ENCODE data around the gene OGFOD1. TPM values are rescaled to one million over a fixed set of nuclear protein-coding genes. Genes with fewer than 3 reads are reported as not detected.

Gene OGFOD1
- total RNA-seq, 1 experiment from 2014 or later = 121 TPM

DNA sequence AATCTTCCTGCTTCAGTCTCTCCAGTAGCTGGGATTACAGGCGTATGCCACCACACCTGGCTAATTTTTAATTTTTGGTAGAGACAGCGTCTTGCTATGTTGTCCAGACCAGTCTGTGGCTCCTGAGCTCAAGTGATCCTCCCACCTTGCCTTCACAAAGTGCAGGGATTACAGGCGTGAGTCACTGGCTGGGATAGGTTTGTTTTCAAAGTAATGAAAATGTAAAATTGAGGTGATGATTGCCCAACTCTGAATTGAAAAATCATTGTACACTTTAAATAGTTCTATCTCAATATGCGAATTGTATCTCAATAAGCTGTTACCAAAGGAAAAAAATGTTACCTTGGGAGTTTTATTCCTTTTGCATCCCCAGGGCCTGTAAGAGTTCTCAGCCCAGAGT, 24.8 kb upstream of the OGFOD1 start:
- no peak for DNase-seq (ENCODE audit: low read depth)

DNA sequence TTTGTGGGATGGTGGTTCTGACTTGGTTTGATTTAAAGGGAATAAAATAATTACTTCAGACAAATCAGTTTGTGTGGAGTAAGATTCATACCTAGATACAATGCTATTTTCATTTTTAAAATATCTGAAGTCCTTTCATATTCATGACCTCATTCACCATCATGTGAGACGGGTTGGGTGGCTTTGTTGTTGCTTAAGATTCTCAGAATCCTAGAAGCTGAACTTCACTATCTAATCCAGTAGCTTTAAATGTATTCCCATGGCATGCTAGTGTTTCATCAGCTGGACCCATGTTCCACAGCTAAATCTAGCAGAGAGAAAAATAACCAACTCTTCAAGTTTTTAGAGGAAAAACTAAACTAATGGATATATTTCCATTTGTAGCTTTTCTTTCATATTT, 23.3 kb upstream of the OGFOD1 start:
- DNase-seq (ENCODE audit: low read depth) = no peak

DNA sequence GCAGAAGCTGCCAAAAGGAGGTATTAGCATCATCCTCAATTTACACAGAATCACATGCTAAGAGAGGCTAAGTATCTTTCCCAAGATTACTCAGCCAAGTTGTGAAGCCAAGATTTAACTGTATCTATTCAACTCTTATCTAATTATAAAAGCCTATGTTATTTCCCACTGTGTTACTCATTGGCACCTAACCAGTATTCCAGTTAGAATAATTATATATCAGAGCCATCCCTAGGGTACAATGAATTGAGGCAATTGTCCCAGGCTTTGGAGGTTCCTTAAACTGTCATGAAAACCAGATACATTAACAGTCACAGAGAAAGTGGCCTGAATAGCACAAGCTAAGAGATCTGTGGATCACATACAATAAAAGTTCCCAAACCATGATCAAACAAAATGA, 15.1 kb upstream of the OGFOD1 start:
- no peak for DNase-seq (ENCODE audit: low read depth)

GRCh38 chr16:56438038-56438437, 13.3 kb upstream of the OGFOD1 start:
- DNase-seq (ENCODE audit: low read depth) = no peak

- DNase-seq (ENCODE audit: low read depth) = no peak
These were observed 4.1 kb upstream of the OGFOD1 start for GRCh38 chr16:56447286-56447685.

DNA sequence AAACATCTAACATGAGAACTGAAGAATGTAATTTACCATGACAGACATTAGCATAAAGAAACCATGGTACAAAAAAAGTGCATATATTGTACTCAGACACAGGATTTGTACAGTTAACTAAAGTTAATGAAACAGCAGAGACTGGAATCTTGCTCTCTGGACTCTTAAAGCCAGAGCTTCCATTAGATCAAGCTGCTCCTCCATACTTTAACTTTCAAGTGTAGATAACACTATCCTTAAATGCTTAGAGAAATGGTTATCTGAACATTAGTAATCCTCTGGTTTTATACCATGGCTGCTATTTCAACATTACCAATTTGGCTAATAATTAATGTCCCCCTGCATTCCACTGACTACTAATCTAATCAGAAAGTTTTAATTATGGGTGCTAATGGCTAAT, 3.3 kb upstream of the OGFOD1 start:
- DNase-seq (ENCODE audit: low read depth) = no peak

DNA sequence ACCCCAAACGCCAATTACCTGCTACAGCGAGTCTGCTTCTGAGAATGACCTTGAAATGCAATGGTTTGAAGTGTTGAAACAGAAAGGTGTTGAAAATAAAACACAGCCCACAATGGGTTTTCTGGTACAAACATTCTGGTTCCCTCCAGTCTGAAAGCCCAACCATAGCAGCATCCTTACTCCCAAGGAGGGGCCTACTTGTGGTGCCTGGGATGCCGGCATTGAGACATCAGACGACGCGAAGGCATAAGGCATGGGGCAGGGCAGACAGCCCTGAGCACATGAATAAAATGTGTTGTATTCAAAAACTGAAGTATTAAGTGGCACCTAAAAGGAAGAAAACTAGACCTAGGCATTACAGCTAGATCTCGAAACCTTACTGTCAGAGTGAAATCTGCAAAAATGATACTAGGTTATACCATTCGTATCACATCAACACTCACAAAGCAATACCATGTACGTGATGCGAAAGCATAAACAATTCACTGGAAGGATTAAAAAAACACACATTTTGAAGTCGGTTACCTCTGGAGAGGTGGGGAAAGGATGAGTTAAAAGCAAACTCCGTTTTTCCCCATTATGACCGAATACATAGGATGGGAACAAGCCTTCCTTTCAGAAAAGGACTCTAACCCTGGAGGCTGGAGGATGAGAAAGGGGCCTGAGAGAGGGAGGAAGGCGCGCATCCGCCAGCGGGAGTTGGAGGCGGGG, 924 bp upstream of the OGFOD1 start:
- DNase-seq (ENCODE audit: low read depth) = no peak

DNA sequence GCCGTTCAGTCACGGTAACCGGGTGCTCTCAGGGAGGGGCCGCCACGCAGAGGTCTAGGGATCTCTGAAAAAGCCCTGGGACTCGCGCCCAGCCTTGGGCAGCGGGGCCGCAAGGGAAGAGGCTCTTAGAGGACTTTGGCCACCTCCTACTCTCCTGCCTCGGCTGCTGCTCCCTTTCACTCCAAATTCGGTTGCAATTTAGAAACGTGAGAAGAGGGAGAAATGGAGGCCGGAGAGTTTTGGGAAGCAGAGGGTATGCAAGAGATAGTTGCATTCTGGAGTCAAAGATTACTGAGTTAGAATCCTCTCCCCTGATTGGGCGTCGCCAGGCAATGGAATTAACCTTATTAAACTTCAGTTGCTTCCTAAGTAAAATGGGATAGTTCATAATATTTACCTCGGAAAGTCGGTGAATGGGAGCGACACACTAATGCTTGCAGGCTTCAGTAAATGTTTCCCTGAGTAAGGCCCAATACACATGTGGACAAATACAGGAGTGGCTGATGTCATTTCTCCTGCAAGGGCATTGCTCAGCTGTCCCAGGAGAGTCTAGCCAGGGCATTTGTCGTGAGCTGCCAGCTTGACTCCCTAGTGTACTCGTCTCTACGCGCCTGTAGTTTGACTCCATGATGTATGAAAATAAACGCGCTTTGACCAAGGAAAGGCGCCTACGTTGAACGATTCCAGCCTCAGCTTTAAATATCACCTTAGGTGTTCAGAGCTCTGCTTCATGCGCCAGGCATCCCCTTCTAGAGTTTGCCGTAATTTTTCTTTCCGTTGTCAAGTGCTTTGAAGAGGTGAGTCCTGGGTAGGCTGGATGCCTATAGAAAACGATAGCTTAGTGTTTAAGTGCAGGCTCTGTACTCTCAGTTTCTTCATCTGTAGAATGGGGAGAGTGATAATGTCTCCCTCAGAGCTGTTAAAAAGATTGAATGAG, 667 bp downstream of the OGFOD1 start:
- no peak for DNase-seq (ENCODE audit: low read depth)

DNA sequence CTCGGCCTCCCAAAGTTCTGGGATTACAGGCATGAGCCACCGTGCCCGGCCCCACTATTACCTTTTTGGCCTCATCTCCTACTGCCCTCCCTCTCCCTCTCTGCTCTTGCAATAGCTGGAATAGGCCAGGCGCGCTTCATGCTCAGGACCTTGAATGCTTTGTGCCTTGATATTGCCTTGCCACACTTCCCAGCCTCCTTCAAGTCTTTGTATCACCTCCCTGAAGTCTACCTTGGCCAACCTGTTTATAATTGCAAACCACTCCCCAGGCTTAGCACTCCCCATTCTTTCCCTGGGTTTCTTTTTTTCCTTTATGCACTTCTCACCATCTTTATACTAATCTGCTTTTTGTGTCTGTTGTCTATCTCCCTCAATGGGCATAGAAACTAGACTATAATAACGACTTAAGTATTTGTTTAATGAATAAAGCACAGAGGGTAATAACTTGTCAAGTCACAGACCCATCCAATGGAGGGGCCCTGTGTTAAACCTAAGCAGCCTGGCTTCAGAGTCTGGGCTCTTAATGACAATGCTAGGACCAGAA, 6.6 kb downstream of the OGFOD1 start:
- no peak for DNase-seq (ENCODE audit: low read depth)

GRCh38 chr16:56460101-56460500, 8.7 kb downstream of the OGFOD1 start:
- no peak for DNase-seq (ENCODE audit: low read depth)

DNA sequence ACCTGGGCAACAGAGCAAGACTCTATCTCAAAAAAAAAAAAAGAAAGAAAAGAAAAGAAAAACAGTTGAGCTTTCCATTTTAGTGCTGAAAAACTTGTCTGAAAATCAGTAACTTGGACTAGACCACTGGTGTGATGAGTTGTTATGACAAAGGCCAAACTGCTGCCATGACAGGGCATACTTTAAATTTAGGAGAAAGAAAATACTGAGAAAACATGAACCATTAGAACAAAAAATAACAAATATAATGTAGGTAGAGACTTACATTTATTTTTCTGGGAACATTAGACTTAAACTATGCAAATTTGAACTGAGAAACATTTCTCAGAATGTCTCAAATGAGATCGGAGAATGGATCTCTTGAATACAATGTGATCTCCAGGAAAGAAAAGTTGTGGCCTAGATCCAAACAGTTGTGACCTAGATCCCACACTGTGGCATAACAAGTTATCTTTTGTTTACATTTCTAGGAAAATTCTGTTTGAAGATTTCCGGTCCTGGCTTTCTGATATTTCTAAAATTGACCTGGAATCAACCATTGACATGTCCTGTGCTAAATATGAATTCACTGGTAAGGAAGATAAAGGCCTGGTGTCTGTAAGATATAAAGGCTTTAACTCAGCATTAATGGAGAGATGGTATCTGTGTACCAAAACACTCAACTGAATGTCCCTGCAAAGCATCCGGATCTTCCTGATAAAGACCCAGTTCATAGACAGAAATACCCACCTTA, 10.9 kb downstream of the OGFOD1 start:
- DNase-seq (ENCODE audit: low read depth) = no peak

GRCh38 chr16:56463153-56463552, 11.8 kb downstream of the OGFOD1 start:
- no peak for DNase-seq (ENCODE audit: low read depth)

DNA sequence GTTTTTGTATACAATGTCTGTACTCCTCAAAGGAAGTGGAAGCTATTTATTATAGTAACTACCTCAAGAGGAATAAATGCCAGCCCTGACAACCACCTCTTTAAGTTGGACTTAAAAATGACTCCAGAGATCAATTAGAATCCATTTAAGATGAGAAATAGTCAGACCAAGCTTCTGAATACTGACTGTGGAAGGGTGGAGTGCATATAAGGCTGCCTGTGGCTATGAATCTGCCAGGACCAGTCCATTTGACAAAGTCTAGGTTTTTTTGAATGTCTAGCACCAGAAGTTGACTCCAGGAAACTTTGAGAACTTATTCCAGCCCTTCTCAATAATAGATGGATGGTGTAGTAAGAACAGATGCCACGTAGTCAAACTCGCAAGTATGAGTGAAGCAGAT, 15.0 kb downstream of the OGFOD1 start:
- DNase-seq (ENCODE audit: low read depth) = no peak

GRCh38 chr16:56468800-56469199, 17.4 kb downstream of the OGFOD1 start:
- no peak for DNase-seq (ENCODE audit: low read depth)

GRCh38 chr16:56469748-56470147, 18.4 kb downstream of the OGFOD1 start:
- no peak for DNase-seq (ENCODE audit: low read depth)

DNA sequence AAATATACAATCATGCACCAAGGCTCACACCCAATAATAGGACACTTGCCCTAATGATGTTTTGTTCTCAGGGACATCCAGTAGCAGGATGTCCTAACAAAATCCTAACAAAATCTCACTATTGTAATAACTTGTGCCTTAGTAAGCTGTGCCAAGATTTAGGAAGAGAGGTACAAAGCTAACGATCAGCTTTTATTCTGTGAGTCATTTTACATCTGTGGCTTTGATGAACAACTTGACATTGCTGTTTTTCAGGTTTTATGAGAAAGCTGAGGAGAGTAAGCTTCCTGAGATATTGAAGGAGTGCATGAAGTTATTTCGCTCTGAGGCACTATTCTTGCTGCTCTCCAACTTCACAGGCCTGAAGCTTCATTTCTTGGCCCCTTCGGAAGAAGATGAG, 18.9 kb downstream of the OGFOD1 start:
- DNase-seq (ENCODE audit: low read depth) = no peak

GRCh38 chr16:56470666-56471065, 19.3 kb downstream of the OGFOD1 start:
- no peak for DNase-seq (ENCODE audit: low read depth)

- no peak for DNase-seq (ENCODE audit: low read depth)
These were observed 23.8 kb downstream of the OGFOD1 start for GRCh38 chr16:56475201-56475600.

DNA sequence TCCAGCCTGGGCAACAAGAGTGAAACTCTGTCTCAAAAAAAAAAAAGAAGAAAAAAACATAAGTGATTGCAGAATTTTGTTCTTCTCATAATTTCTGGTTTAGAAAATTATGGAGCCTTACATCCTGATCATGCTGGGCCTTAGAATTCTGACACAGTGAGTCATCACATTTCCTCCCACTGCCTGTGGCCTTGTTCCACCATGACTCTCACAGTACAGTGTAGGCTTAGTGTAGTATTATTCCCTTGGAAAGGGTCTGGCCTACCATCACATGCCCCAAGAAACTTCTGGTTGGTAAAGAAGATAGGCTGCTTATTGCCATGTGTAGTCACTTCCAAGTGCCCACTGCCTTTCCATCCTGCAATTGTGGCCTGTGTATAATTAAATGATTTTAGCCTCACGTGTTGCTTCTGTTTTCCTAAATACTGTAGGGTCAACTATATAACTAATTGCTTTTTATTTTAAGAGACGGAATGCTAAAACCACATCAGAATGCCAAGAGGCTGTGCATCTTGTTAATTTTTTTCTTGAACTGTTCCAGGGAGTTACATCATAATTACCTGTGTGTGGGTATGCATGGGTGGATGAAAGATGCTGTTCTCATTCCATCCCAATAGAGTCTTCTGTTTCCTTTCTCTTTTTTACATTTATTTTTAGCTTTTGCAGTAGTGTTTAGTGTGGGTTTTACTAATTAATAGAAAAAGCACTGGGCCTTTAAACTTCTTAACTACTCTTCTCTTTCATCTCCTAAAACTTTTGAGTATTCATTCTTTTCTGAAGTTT, 25.9 kb downstream of the OGFOD1 start:
- DNase-seq (ENCODE audit: low read depth) = peak; percentile 91

- DNase-seq (ENCODE audit: low read depth) = no peak
These were observed 27.1 kb downstream of the OGFOD1 start for GRCh38 chr16:56478281-56479049.
